Mesenchymal stem cell (in vitro differentiated cells and primary cell): ENCODE results near the gene SLC1A7.

Experiments used
- DNase-seq: peaks from one replicate; pipeline ENCODE4 v3.0.0-alpha.2; 2013
- H2AFZ ChIP-seq: one replicate; pipeline ENCODE4 v1.6.1; 2013; ENCODE audit warnings: low read depth, mild to moderate bottlenecking, control low read depth, inconsistent platforms, low read length, moderate library complexity
- H2AK5ac ChIP-seq: 2 replicates; pipeline ENCODE4 v1.6.1; 2013; ENCODE audit warnings: low read length, moderate library complexity, mild to moderate bottlenecking, inconsistent platforms; ENCODE audit not compliant: severe bottlenecking
- H2BK120ac ChIP-seq: one replicate; pipeline ENCODE4 v1.6.1; 2013; ENCODE audit warnings: low read depth, mild to moderate bottlenecking, inconsistent platforms, low read length, moderate library complexity
- H2BK12ac ChIP-seq, 2 experiments: one replicate each; pipeline ENCODE4 v1.6.1; 2013; ENCODE audit warnings: inconsistent platforms in 2 of 2, low read length in 2 of 2, mild to moderate bottlenecking in 2 of 2, moderate library complexity in 2 of 2, control low read depth in 1 of 2
- H2BK15ac ChIP-seq: one replicate; pipeline ENCODE4 v1.6.1; 2013; ENCODE audit warnings: mild to moderate bottlenecking, low read depth, inconsistent platforms; ENCODE audit not compliant: poor library complexity, severe bottlenecking
- H2BK5ac ChIP-seq: 2 replicates; pipeline ENCODE4 v1.6.1; 2013; ENCODE audit warnings: low read depth, mild to moderate bottlenecking, low read length, control low read depth, inconsistent platforms; ENCODE audit not compliant: poor library complexity, severe bottlenecking
- H3K14ac ChIP-seq, 2 experiments: one replicate each; pipeline ENCODE4 v1.6.1; 2013; ENCODE audit warnings: inconsistent platforms in 2 of 2, low read length in 2 of 2, control low read depth in 1 of 2, mild to moderate bottlenecking in 1 of 2, moderate library complexity in 1 of 2
- H3K18ac ChIP-seq, 2 experiments: one replicate each; pipeline ENCODE4 v1.6.1; 2013; ENCODE audit warnings: inconsistent platforms in 2 of 2, low read length in 2 of 2, control low read depth in 1 of 2, low read depth in 1 of 2, mild to moderate bottlenecking in 1 of 2
- H3K23ac ChIP-seq, 2 experiments: one replicate each; pipeline ENCODE4 v1.6.1; 2013; ENCODE audit warnings: inconsistent platforms in 2 of 2, low read length in 2 of 2, mild to moderate bottlenecking in 2 of 2, moderate library complexity in 2 of 2, control low read depth in 1 of 2
- H3K27ac ChIP-seq: 2 replicates; pipeline ENCODE4 v1.5.1; 2013; ENCODE audit warnings: mild to moderate bottlenecking, moderate library complexity, low read length, control low read depth, inconsistent platforms; ENCODE audit not compliant: poor library complexity, severe bottlenecking
- H3K27me3 ChIP-seq, 2 experiments: 2 replicates each; pipeline versions ENCODE4 v1.6.1 to v1.7.0; 2013; ENCODE audit warnings: low read length in 2 of 2, mild to moderate bottlenecking in 2 of 2, moderate library complexity in 2 of 2, control low read depth in 1 of 2, inconsistent platforms in 1 of 2; ENCODE audit not compliant: control insufficient read depth in 1 of 2, insufficient read depth in 1 of 2
- H3K36me3 ChIP-seq, 2 experiments: 2 replicates each; pipeline versions ENCODE4 v1.6.1 to v1.7.0; 2013; ENCODE audit warnings: low read length in 2 of 2, control low read depth in 1 of 2, inconsistent platforms in 1 of 2, low read depth in 1 of 2, mild to moderate bottlenecking in 1 of 2; ENCODE audit not compliant: insufficient read depth in 2 of 2, control insufficient read depth in 1 of 2
- H3K4ac ChIP-seq, 2 experiments: one replicate each; pipeline ENCODE4 v1.6.1; 2013; ENCODE audit warnings: inconsistent platforms in 2 of 2, low read length in 2 of 2, mild to moderate bottlenecking in 2 of 2, moderate library complexity in 2 of 2, control low read depth in 1 of 2, low read depth in 1 of 2
- H3K4me1 ChIP-seq: 2 replicates; pipeline ENCODE4 v1.6.1; 2013; ENCODE audit warnings: low read depth, low read length, control low read depth; ENCODE audit not compliant: control insufficient read depth, insufficient read depth
- H3K4me2 ChIP-seq: 2 replicates; pipeline ENCODE4 v1.6.1; 2013; ENCODE audit warnings: low read length, mild to moderate bottlenecking, inconsistent platforms; ENCODE audit not compliant: poor library complexity, severe bottlenecking
- H3K4me3 ChIP-seq, 2 experiments: 2 replicates each; pipeline versions ENCODE4 v1.5.1 to v1.7.0; 2013; ENCODE audit warnings: low read length in 2 of 2, mild to moderate bottlenecking in 2 of 2, control low read depth in 1 of 2, low read depth in 1 of 2; ENCODE audit not compliant: insufficient read depth in 1 of 2
- H3K79me1 ChIP-seq: replicated peaks from 2 replicates; pipeline ENCODE4 v1.6.1; 2013; ENCODE audit warnings: mild to moderate bottlenecking, control low read depth, low read length, inconsistent platforms; ENCODE audit not compliant: poor library complexity, severe bottlenecking
- H3K9ac ChIP-seq: 2 replicates; pipeline ENCODE4 v1.7.0; 2013; ENCODE audit warnings: mild to moderate bottlenecking, low read length, moderate library complexity
- H3K9me3 ChIP-seq: 2 replicates; pipeline ENCODE4 v1.7.0; 2013; ENCODE audit warnings: mild to moderate bottlenecking, low read length; ENCODE audit not compliant: control insufficient read depth
- H4K8ac ChIP-seq: one replicate; pipeline ENCODE4 v1.6.1; 2013; ENCODE audit warnings: inconsistent platforms, mild to moderate bottlenecking, low read length, moderate library complexity
- H4K91ac ChIP-seq: one replicate; pipeline ENCODE4 v1.6.1; 2013; ENCODE audit warnings: mild to moderate bottlenecking, low read length, inconsistent platforms
- WGBS: methylation state at CpG from one replicate; pipeline ENCODE4 v1.1.7; 2013; ENCODE audit warnings: mixed read lengths; 5-methylcytosine and 5-hydroxymethylcytosine counted together

SLC1A7 gene

DNA sequence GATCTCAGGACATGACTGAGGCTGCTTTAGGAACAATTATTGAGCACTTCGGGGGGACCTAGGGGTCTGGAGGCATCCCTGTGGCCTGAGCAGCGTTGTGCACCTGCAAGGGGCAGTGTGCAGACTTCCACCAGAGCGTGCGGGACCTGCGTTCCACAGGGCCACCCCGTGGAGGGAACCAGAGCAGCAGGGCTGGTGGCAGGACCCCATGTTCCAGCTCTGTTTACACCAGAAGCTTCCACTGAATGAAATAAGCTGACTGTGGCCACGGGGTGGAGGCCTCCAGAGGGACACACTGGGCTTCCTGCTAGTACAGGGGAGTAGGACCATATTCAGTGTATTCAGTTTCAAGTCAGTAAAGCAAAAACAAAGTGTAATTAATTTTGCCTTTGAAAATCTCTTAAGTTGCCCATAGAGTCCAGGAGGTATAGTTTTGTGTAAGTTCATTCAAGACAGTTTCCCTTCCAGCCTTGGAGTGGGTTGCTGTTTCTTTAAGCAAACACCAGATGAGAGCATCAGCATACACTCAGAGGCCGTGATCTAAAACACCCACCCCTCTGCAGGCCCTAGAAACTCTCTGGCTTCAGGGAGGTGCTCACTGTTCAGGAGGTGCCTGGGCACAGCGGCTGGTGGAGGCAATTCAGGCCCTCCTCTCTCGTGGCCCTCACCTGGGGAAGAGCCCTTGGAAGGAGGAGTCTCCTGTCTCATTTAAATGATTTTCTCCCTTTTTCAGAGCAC lies 16.6 kb downstream of the SLC1A7 start:
- no peaks in the 10 kb centered on the region for H3K9me3 ChIP-seq
- no peak for DNase-seq
- peak overlapping the region; percentile 86 for H3K9ac ChIP-seq
- WGBS, result 71% methylated on average over 9 of the region's 10 CpGs
- H3K18ac ChIP-seq, result peak overlapping the region; percentile 24 to 78
- H3K27ac ChIP-seq, result no peak overlapping the region
- H2AFZ ChIP-seq, result no peak overlapping the region
- peak overlapping the region; percentile 37 to 48 for H3K4ac ChIP-seq
- H3K79me1 ChIP-seq, result no peaks in the 10 kb centered on the region
- H2BK5ac ChIP-seq, result no peak overlapping the region
- H2BK12ac ChIP-seq, result peak overlapping the region; percentile 69 to 80
- peak overlapping the region; percentile 45 for H4K8ac ChIP-seq
- no peaks in the 10 kb centered on the region for H3K36me3 ChIP-seq
- no peak overlapping the region for H3K4me2 ChIP-seq
- peak overlapping the region; percentile 50 for H2BK15ac ChIP-seq
- peak overlapping the region; percentile 29 for H2BK120ac ChIP-seq
- peak overlapping the region; percentile 55 for H4K91ac ChIP-seq
- H3K4me1 ChIP-seq, result peaks cover 14% of the 10 kb centered on the region
- no peak overlapping the region for H3K23ac ChIP-seq
- H3K4me3 ChIP-seq, result no peak overlapping the region
- no peaks in the 10 kb centered on the region for H3K27me3 ChIP-seq
- H3K14ac ChIP-seq, result no peak overlapping the region
- H2AK5ac ChIP-seq, result no peak overlapping the region

DNA sequence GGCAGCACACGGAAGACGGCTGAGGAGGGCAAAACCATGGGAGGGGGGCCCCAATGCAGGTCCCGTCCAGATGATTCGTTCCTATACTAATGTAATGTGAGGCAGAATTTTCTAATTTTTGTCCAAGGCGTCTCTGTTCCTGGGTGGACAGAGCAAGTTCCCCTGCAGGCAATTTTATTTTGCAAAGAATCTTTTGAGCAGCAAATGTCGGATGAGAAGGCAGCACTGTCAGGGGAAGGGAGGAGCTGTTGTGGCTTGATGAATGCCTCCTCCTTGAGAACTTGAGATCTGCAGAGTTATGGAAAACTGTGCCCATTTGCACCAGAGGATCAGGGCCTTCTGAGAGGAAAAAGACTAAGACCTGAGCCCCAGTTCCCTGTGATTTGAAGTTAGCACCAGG lies 17.3 kb downstream of the SLC1A7 start:
- Histone ChIP-seq H4K91ac (no peak overlapping the region), H2AK5ac (no peak overlapping the region), H3K18ac (peak overlapping the region in 1 of 2 experiments; percentile 24), H3K27ac (no peak overlapping the region), H3K23ac (no peak overlapping the region), H3K27me3 (no peaks in the 10 kb centered on the region), H3K9me3 (no peaks in the 10 kb centered on the region), H3K14ac (no peak overlapping the region), H3K4me3 (no peak overlapping the region), H3K9ac (peak overlapping the region; percentile 86), H2AFZ (no peak overlapping the region), H3K4me1 (peaks cover 13% of the 10 kb centered on the region), H3K36me3 (no peaks in the 10 kb centered on the region), H3K79me1 (no peaks in the 10 kb centered on the region), H4K8ac (no peak overlapping the region), H2BK120ac (peak overlapping the region; percentile 29), H2BK12ac (peak overlapping the region in 1 of 2 experiments; percentile 80), H3K4me2 (no peak overlapping the region), H2BK5ac (no peak overlapping the region), H2BK15ac (no peak overlapping the region), H3K4ac (no peak overlapping the region)
- DNase-seq, result no peak
- WGBS, result 74% methylated on average over 6 of the region's 6 CpGs

DNA sequence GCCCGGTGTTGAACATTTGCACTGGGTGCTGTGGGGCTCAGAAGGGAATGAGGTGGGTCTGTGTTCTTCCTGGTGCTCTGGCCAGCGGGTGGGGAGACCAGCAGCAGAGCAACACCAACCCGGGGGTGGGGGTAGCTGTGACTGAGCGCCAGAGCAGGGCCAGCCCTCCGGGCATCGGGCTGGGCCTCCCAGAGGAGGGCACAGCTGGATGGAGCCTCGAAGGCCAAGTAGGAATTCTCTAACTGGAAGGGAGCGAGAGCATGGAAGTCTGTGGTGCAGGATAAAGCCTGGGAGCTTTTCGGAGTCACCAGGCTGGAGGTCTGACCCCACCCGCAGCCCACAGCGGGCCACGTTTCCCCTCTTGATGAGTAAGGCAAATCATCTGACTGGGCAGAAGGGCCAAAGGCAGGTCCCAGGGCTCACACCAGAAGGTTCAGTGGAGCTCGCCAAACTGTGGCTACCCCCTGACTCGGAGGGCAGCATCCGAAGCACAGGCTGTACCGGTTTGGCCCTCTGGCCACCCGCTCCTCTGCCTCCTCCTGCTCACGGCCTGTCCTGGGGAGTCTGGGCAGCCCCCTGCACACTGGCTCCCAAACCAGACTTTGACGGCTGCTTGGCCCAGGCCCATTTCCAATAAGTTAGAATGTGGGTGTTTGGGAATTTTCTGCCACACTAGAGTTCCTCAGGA lies 18.8 kb downstream of the SLC1A7 start:
- Histone ChIP-seq H3K23ac (no peak overlapping the region), H3K14ac (no peak overlapping the region), H2BK15ac (peak overlapping the region; percentile 30), H3K9ac (peak overlapping the region; percentile 86), H3K36me3 (no peaks in the 10 kb centered on the region), H2BK5ac (no peak overlapping the region), H3K79me1 (no peaks in the 10 kb centered on the region), H3K9me3 (no peaks in the 10 kb centered on the region), H3K4ac (peak overlapping the region; percentile 19 to 82), H4K8ac (peak overlapping the region; percentile 52), H2AFZ (no peak overlapping the region), H2AK5ac (no peak overlapping the region), H3K27ac (no peak overlapping the region), H2BK12ac (peak overlapping the region; percentile 84 to 90), H4K91ac (peak overlapping the region; percentile 89), H3K4me1 (peaks cover 13% of the 10 kb centered on the region), H2BK120ac (peak overlapping the region; percentile 21), H3K18ac (peak overlapping the region; percentile 41 to 63), H3K4me2 (no peak overlapping the region), H3K27me3 (no peaks in the 10 kb centered on the region), H3K4me3 (peak overlapping the region in 1 of 2 experiments; percentile 7)
- WGBS, result 95% methylated on average over 19 of the region's 19 CpGs
- DNase-seq, result no peak

DNA sequence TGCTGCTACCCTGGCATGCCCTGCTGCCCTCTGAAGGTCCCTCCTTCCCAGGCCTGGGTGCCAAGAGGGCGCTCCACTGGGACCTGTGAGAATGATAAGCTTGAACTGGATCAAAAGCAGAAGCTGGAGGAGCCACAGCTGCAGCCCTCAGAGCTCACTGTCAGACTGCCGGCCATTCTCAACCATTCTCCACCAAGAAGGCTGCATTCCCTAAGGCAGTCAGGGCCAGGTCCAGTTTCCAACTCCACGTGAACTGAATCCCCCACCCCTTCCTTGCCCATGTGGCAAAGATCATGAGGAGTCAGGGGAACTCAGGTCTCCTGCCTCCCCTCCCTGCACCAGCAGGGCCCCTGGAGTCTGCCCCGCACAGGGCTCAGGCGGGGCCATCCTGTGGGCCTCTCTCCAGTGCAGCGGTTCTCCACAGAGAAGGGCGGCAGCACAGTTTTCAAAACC lies 19.5 kb downstream of the SLC1A7 start:
- H2BK12ac ChIP-seq, result peak overlapping the region; percentile 59 to 84
- H4K91ac ChIP-seq, result peak overlapping the region; percentile 91
- peak overlapping the region; percentile 52 for H4K8ac ChIP-seq
- no peak overlapping the region for H3K27ac ChIP-seq
- peak overlapping the region; percentile 19 to 88 for H3K4ac ChIP-seq
- 89% methylated on average over 5 of the region's 7 CpGs for WGBS
- no peaks in the 10 kb centered on the region for H3K9me3 ChIP-seq
- no peak overlapping the region for H2AK5ac ChIP-seq
- peaks cover 13% of the 10 kb centered on the region for H3K4me1 ChIP-seq
- peak overlapping the region; percentile 86 for H3K9ac ChIP-seq
- no peak overlapping the region for H3K23ac ChIP-seq
- H2BK15ac ChIP-seq, result peak overlapping the region; percentile 26
- no peaks in the 10 kb centered on the region for H3K36me3 ChIP-seq
- no peaks in the 10 kb centered on the region for H3K27me3 ChIP-seq
- H2BK120ac ChIP-seq, result peak overlapping the region; percentile 0
- no peak overlapping the region for H3K4me2 ChIP-seq
- no peak overlapping the region for H2BK5ac ChIP-seq
- peak overlapping the region; percentile 41 to 63 for H3K18ac ChIP-seq
- no peak for DNase-seq
- no peaks in the 10 kb centered on the region for H3K79me1 ChIP-seq
- no peak overlapping the region for H2AFZ ChIP-seq
- H3K4me3 ChIP-seq, result no peak overlapping the region
- H3K14ac ChIP-seq, result no peak overlapping the region
